NCI-H524 (cell line): ENCODE measurements around the gene RHOV.
"Not testable (repeated sequence)": the region's sequence is repeated elsewhere in the genome, so short reads cannot be mapped to it uniquely, and the experiment has no call there.

Experiments
- DNase-seq, 2 experiments: peaks; one replicate each; lab custom pipeline; 2025; lab: John Stamatoyannopoulos, UW

Gene RHOV

GRCh38 chr15:40872791-40873693 is 992 bp downstream of the RHOV start:
- peak; percentile 84 to 96 for DNase-seq

- DNase-seq = no peak
Measured at GRCh38 chr15:40871749-40872617, 2.1 kb downstream of the RHOV start.

- no peak for DNase-seq
Measured at GRCh38 chr15:40870716-40871115, 3.3 kb downstream of the RHOV start.

- no peak for DNase-seq
Measured at GRCh38 chr15:40869686-40870085, 4.3 kb downstream of the RHOV start.

- DNase-seq = no peak
Measured at GRCh38 chr15:40867199-40867598, 6.8 kb downstream of the RHOV start.

- no peak for DNase-seq
Measured at GRCh38 chr15:40863660-40864270, 10.3 kb downstream of the RHOV start.

GRCh38 chr15:40861147-40861546 is 12.9 kb downstream of the RHOV start:
- DNase-seq = not testable (repeated sequence)

GRCh38 chr15:40859206-40859851 is 14.7 kb downstream of the RHOV start:
- peak; percentile 83 to 85 for DNase-seq

- no peak for DNase-seq
Measured at GRCh38 chr15:40858706-40859105, 15.3 kb downstream of the RHOV start.

- peak; percentile 54 to 70 for DNase-seq
Measured at GRCh38 chr15:40857601-40858341, 16.3 kb downstream of the RHOV start.

GRCh38 chr15:40856746-40857145 is 17.3 kb downstream of the RHOV start:
- DNase-seq = no peak

GRCh38 chr15:40855706-40856234 is 18.3 kb downstream of the RHOV start:
- no peak for DNase-seq

- DNase-seq = no peak
Measured at GRCh38 chr15:40854161-40854560, 19.9 kb downstream of the RHOV start.

GRCh38 chr15:40853241-40853890 is 20.7 kb downstream of the RHOV start:
- DNase-seq = no peak

- DNase-seq = no peak
Measured at GRCh38 chr15:40852529-40852928, 21.5 kb downstream of the RHOV start.

GRCh38 chr15:40850576-40851112 is 23.4 kb downstream of the RHOV start:
- peak; percentile 54 to 72 for DNase-seq

- DNase-seq = peak; percentile 27 to 43
Measured at GRCh38 chr15:40847223-40847961, 26.6 kb downstream of the RHOV start.

GRCh38 chr15:40846841-40847222 is 27.2 kb downstream of the RHOV start:
- no peak for DNase-seq

GRCh38 chr15:40845511-40846284 is 28.3 kb downstream of the RHOV start:
- DNase-seq = no peak
